ENCODE data around the gene PLIN1. TPM values are rescaled to one million over a fixed set of nuclear protein-coding genes. Genes with fewer than 3 reads are reported as not detected.

Gene PLIN1
- total RNA-seq, 1 experiment from 2014 or later, result 0.09 TPM

- Histone ChIP-seq H3K23ac (ENCODE audit: insufficient read length, low read depth, low read length) (no peak overlapping the region), H2BK15ac (ENCODE audit: low read depth, low read length) (no peak overlapping the region), H3K9me3 (ENCODE audit: control insufficient read depth, low read depth, low read length) (no peaks in the 10 kb centered on the region), H3K14ac (ENCODE audit: insufficient read depth, low read length) (no peak overlapping the region; the same call in 1 of the 2 replicates), H2AFZ (ENCODE audit: low read length) (no peak overlapping the region), H3K79me2 (ENCODE audit: insufficient read depth, low read length) (no peaks in the 10 kb centered on the region), H2BK5ac (ENCODE audit: insufficient read length, low read length) (no peak overlapping the region), H3K4me2 (ENCODE audit: insufficient read depth, insufficient read length, low read length) (no peak overlapping the region), H3K9ac (ENCODE audit: extremely low read depth, insufficient read length, low read length) (no peak overlapping the region), H3K27ac (ENCODE audit: insufficient read length, low read depth, low read length) (no peak overlapping the region), H3K56ac (ENCODE audit: insufficient read length, low read depth, low read length) (no peak overlapping the region), H3K79me1 (ENCODE audit: insufficient read depth, low read depth, low read length, poor library complexity, severe bottlenecking) (no peaks in the 10 kb centered on the region), H3K4me1 (ENCODE audit: insufficient read depth, low read length) (no peaks in the 10 kb centered on the region), H3T11ph (ENCODE audit: low read length) (no peak overlapping the region), H3K27me3 (ENCODE audit: insufficient read depth, low read length) (no peaks in the 10 kb centered on the region), H2AK5ac (ENCODE audit: insufficient read length, low read length) (no peak overlapping the region), H4K5ac (ENCODE audit: insufficient read length, low read depth, low read length) (no peak overlapping the region), H4K91ac (ENCODE audit: insufficient read length, low read depth, low read length) (no peak overlapping the region), H3K23me2 (ENCODE audit: insufficient read length, low read depth, low read length, poor library complexity, severe bottlenecking) (no peaks in the 10 kb centered on the region), H2BK20ac (ENCODE audit: low read depth, low read length, poor library complexity, severe bottlenecking) (no peak overlapping the region), H4K20me1 (ENCODE audit: control insufficient read depth, insufficient read depth, insufficient read length) (no peaks in the 10 kb centered on the region), H3K4ac (ENCODE audit: low read depth, low read length) (no peak overlapping the region), H4K8ac (replicated peaks; ENCODE audit: insufficient read length, low read depth, low read length) (no peak overlapping the region), H2BK120ac (ENCODE audit: low read depth, low read length, poor library complexity, severe bottlenecking) (no peak overlapping the region), H3K18ac (ENCODE audit: insufficient read length, low read depth, low read length) (no peak overlapping the region), H2BK12ac (ENCODE audit: insufficient read length, low read depth, low read length) (no peak overlapping the region)
- no CpG with 5 or more reads among the region's 16 CpGs for WGBS (ENCODE audit: extremely low coverage, insufficient read length, low lambda C conversion rate)
- Mint-ChIP-seq H3K4me1 (peaks cover 0 to 2% of the 10 kb centered on the region in 2 experiments; a peak in 3 of 4 replicates), H3K36me3 (ENCODE audit: insufficient read depth in 1 of 3, low read depth in 3 of 3) (peaks cover 24 to 69% (median 55%) of the 10 kb centered on the region in 3 experiments), H3K27me3 (ENCODE audit: low read depth) (no peaks in the 10 kb centered on the region), H3K4me3 (no peak overlapping the region), H3K9me3 (peaks cover 3 to 6% of the 10 kb centered on the region in 2 experiments; a peak in 3 of 5 replicates), H3K27ac (no peak overlapping the region)
- TF ChIP-seq CTCF (conservative IDR thresholded peaks at IDR 0.05), result no peak
- DNase-seq, result no peak
These were observed 37.1 kb downstream of the PLIN1 start for GRCh38 chr15:89642106-89642505.
